Osteoblast (primary cell): Measurements from ENCODE around the gene USP12. TPM values are rescaled to one million over a fixed set of nuclear protein-coding genes. Genes with fewer than 3 reads are reported as not detected.

Source experiments
- DNase-seq: peaks from one replicate; pipeline ENCODE4 v3.0.0; 2011; ENCODE audit warnings: low spot score, mixed read lengths; ENCODE audit not compliant: insufficient read length; ENCODE audit errors: missing footprints
- H2AFZ ChIP-seq: 2 replicates; pipeline ENCODE4 v1.6.0; 2011; ENCODE audit warnings: mild to moderate bottlenecking, low read length
- H3K27ac ChIP-seq: 2 replicates; pipeline ENCODE4 v1.5.1; 2011; ENCODE audit warnings: mild to moderate bottlenecking, low read depth, low read length, moderate library complexity
- H3K27me3 ChIP-seq: 2 replicates; pipeline ENCODE4 v1.6.0; 2012; ENCODE audit warnings: mild to moderate bottlenecking, control low read depth, inconsistent platforms, low read length, moderate library complexity; ENCODE audit not compliant: insufficient read depth
- H3K36me3 ChIP-seq: 2 replicates; pipeline ENCODE4 v1.5.1; 2011; ENCODE audit warnings: mild to moderate bottlenecking, low read length, control low read depth, moderate library complexity; ENCODE audit not compliant: insufficient read depth
- H3K4me1 ChIP-seq: 2 replicates; pipeline ENCODE4 v1.5.1; 2011; ENCODE audit warnings: mild to moderate bottlenecking, low read length, control low read depth, moderate library complexity; ENCODE audit not compliant: insufficient read depth
- H3K4me2 ChIP-seq: 2 replicates; pipeline ENCODE4 v1.6.0; 2011; ENCODE audit warnings: mild to moderate bottlenecking, low read length; ENCODE audit not compliant: insufficient read depth
- H3K4me3 ChIP-seq: fragments of 200-600 bp; sonication (generic); 3 replicates; pipeline ENCODE4 v1.5.1; 2012; ENCODE audit warnings: mild to moderate bottlenecking, low read length, inconsistent platforms; ENCODE audit not compliant: insufficient read depth
- H3K79me2 ChIP-seq: 2 replicates; pipeline ENCODE4 v1.6.0; 2012; ENCODE audit warnings: mild to moderate bottlenecking, low read length, control low read depth, inconsistent platforms; ENCODE audit not compliant: insufficient read depth
- H3K9me3 ChIP-seq: 2 replicates; pipeline ENCODE4 v1.5.1; 2011; ENCODE audit warnings: low read depth, low read length, control low read depth
- H4K20me1 ChIP-seq: 2 replicates; pipeline ENCODE4 v1.6.0; 2012; ENCODE audit warnings: mild to moderate bottlenecking, low read length, control low read depth; ENCODE audit not compliant: insufficient read depth
- total RNA-seq: library from RNA; depleted of rRNA; stranded (reverse); fragments of >200 nt; gene quantifications from 2 replicates; pipeline ENCODE4 v1.2.3, GENCODE V29; 2012
- TF ChIP-seq, protein P1 (sequence below): IDR thresholded peaks from 2 replicates; pipeline ENCODE4 v1.5.1; 2011; ENCODE audit warnings: mild to moderate bottlenecking, low read depth, low read length, moderate library complexity; ENCODE audit errors: extremely low read depth

The USP12 gene
- total RNA-seq, 1 donor = 24.6 TPM

- Histone ChIP-seq H3K4me1 (no peaks in the 10 kb centered on the region), H3K36me3 (peaks cover 6% of the 10 kb centered on the region), H3K27me3 (no peaks in the 10 kb centered on the region), H3K4me2 (no peak overlapping the region), H3K27ac (no peak overlapping the region), H4K20me1 (no peaks in the 10 kb centered on the region), H3K4me3 (no peak overlapping the region), H2AFZ (no peak overlapping the region), H3K79me2 (peaks cover 71% of the 10 kb centered on the region), H3K9me3 (no peaks in the 10 kb centered on the region)
- TF ChIP-seq, protein P1, sequence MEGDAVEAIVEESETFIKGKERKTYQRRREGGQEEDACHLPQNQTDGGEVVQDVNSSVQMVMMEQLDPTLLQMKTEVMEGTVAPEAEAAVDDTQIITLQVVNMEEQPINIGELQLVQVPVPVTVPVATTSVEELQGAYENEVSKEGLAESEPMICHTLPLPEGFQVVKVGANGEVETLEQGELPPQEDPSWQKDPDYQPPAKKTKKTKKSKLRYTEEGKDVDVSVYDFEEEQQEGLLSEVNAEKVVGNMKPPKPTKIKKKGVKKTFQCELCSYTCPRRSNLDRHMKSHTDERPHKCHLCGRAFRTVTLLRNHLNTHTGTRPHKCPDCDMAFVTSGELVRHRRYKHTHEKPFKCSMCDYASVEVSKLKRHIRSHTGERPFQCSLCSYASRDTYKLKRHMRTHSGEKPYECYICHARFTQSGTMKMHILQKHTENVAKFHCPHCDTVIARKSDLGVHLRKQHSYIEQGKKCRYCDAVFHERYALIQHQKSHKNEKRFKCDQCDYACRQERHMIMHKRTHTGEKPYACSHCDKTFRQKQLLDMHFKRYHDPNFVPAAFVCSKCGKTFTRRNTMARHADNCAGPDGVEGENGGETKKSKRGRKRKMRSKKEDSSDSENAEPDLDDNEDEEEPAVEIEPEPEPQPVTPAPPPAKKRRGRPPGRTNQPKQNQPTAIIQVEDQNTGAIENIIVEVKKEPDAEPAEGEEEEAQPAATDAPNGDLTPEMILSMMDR = no peak
- DNase-seq = no peak
These were observed 61.4 kb downstream of the USP12 start for GRCh38 chr13:27110056-27110746.

GRCh38 chr13:27106144-27106543 lies 65.5 kb downstream of the USP12 start:
- no peak overlapping the region for H3K27ac ChIP-seq
- no peak overlapping the region for H3K4me3 ChIP-seq
- no peak for DNase-seq
- H3K79me2 ChIP-seq = peaks cover 52% of the 10 kb centered on the region
- H3K4me1 ChIP-seq = no peaks in the 10 kb centered on the region
- H3K9me3 ChIP-seq = no peaks in the 10 kb centered on the region
- H2AFZ ChIP-seq = no peak overlapping the region
- no peaks in the 10 kb centered on the region for H4K20me1 ChIP-seq
- H3K4me2 ChIP-seq = no peak overlapping the region
- H3K27me3 ChIP-seq = no peaks in the 10 kb centered on the region
- TF ChIP-seq, protein P1 = no peak
- H3K36me3 ChIP-seq = peaks cover 8% of the 10 kb centered on the region

DNA sequence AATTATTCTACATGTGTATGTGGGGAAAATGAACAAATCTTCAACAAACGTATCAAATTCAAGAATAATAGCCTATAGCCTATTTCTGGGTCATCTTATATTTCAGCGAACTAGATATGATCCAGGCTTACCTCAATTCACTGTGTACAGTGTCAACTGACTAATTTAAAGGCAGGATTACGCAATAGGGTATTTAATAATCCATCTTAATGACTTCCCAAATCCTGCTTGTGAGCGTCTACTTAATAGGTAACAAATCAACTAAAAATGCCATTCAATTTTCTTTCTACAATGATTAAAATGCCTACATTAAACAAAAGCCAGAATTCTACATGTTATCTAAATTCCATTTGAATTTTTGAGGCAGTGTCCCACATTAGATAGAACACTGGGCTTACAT lies 67.0 kb downstream of the USP12 start:
- Histone ChIP-seq H3K36me3 (peaks cover 8% of the 10 kb centered on the region), H3K79me2 (peaks cover 44% of the 10 kb centered on the region), H3K4me1 (no peaks in the 10 kb centered on the region), H2AFZ (no peak overlapping the region), H3K4me2 (no peak overlapping the region), H3K9me3 (no peaks in the 10 kb centered on the region), H4K20me1 (no peaks in the 10 kb centered on the region), H3K4me3 (no peak overlapping the region), H3K27ac (no peak overlapping the region), H3K27me3 (no peaks in the 10 kb centered on the region)
- DNase-seq = no peak
- TF ChIP-seq, protein P1 = no peak

GRCh38 chr13:27101847-27102246 lies 69.8 kb downstream of the USP12 start:
- no peaks in the 10 kb centered on the region for H3K27me3 ChIP-seq
- no peak for DNase-seq
- H3K9me3 ChIP-seq = no peaks in the 10 kb centered on the region
- H3K79me2 ChIP-seq = peaks cover 32% of the 10 kb centered on the region
- H3K4me2 ChIP-seq = no peak overlapping the region
- no peaks in the 10 kb centered on the region for H4K20me1 ChIP-seq
- no peak overlapping the region for H2AFZ ChIP-seq
- no peak overlapping the region for H3K4me3 ChIP-seq
- TF ChIP-seq, protein P1 = no peak
- no peaks in the 10 kb centered on the region for H3K4me1 ChIP-seq
- peaks cover 8% of the 10 kb centered on the region for H3K36me3 ChIP-seq
- no peak overlapping the region for H3K27ac ChIP-seq
